Colonic mucosa (tissue), 4 donors: Measurements from ENCODE around the gene ZDHHC14. TPM values are rescaled to one million over a fixed set of nuclear protein-coding genes. Genes with fewer than 3 reads are reported as not detected.

Source experiments
- DNase-seq: peaks from one replicate; pipeline ENCODE4 v3.0.0-alpha.2; 2020
- H3K27ac ChIP-seq: fragments of 200-600 bp; one replicate; pipeline ENCODE4 v1.8.0; 2021
- H3K27me3 ChIP-seq: fragments of 200-600 bp; one replicate; pipeline ENCODE4 v1.8.0; 2021
- H3K36me3 ChIP-seq: fragments of 200-600 bp; one replicate; pipeline ENCODE4 v1.8.0; 2021
- H3K4me1 ChIP-seq: fragments of 200-600 bp; one replicate; pipeline ENCODE4 v1.8.0; 2021; ENCODE audit warnings: mild to moderate bottlenecking
- H3K4me3 ChIP-seq: fragments of 200-600 bp; one replicate; pipeline ENCODE4 v1.8.0; 2021
- H3K9ac ChIP-seq, 2 donors: one replicate each; pipeline ENCODE4 v1.7.0; 2013; ENCODE audit warnings: control low read depth in 2 of 2, low read depth in 2 of 2, low read length in 2 of 2
- H3K9me3 ChIP-seq: fragments of 200-600 bp; one replicate; pipeline ENCODE4 v1.8.0; 2021
- intact Hi-C: fragments of 100-400 bp; cut with DNase I; formaldehyde crosslinking; loops from one replicate; pipeline ENCODE4 v1.14.1; 2022
- total RNA-seq, 2 donors: library from RNA; stranded (reverse); fragmentation: NEBNext Ultra II Directional in 1 of 2; extraction: Animal tissue kit (Norgen Biotek cat#: 25700) in 1 of 2; gene quantifications; one replicate each; pipeline ENCODE4 v1.2.1, GENCODE V29; 2021
- TF ChIP-seq, protein P1 (sequence below): fragments of 200-600 bp; IDR thresholded peaks from one replicate; pipeline ENCODE4 v1.8.0; 2022; ENCODE audit warnings: antibody characterized with exemption, mild to moderate bottlenecking
- donor health status: healthy.
- donor health status: DM: no; HTN: no; CAD: no.
- donor health status: DM: no; HTN: no; CAD: no.

Gene ZDHHC14
- total RNA-seq, 2 donors from 2014 or later, result 8.4 to 11.4 TPM

- DNase-seq, result no peak
- Histone ChIP-seq H3K27ac (no peak overlapping the region), H3K4me3 (no peak overlapping the region), H3K9me3 (no peaks in the 10 kb centered on the region), H3K27me3 (no peaks in the 10 kb centered on the region), H3K9ac (no peak overlapping the region), H3K36me3 (no peaks in the 10 kb centered on the region), H3K4me1 (no peaks in the 10 kb centered on the region)
- TF ChIP-seq, protein P1, sequence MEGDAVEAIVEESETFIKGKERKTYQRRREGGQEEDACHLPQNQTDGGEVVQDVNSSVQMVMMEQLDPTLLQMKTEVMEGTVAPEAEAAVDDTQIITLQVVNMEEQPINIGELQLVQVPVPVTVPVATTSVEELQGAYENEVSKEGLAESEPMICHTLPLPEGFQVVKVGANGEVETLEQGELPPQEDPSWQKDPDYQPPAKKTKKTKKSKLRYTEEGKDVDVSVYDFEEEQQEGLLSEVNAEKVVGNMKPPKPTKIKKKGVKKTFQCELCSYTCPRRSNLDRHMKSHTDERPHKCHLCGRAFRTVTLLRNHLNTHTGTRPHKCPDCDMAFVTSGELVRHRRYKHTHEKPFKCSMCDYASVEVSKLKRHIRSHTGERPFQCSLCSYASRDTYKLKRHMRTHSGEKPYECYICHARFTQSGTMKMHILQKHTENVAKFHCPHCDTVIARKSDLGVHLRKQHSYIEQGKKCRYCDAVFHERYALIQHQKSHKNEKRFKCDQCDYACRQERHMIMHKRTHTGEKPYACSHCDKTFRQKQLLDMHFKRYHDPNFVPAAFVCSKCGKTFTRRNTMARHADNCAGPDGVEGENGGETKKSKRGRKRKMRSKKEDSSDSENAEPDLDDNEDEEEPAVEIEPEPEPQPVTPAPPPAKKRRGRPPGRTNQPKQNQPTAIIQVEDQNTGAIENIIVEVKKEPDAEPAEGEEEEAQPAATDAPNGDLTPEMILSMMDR, result no peak
- intact Hi-C loops, result no loop called here
Observed at GRCh38 chr6:157659536-157660271, 278.7 kb downstream of the ZDHHC14 start.

- Histone ChIP-seq H3K27me3 (no peaks in the 10 kb centered on the region), H3K9ac (no peak overlapping the region), H3K4me3 (no peak overlapping the region), H3K27ac (no peak overlapping the region), H3K4me1 (no peaks in the 10 kb centered on the region), H3K9me3 (no peaks in the 10 kb centered on the region), H3K36me3 (no peaks in the 10 kb centered on the region)
- no peak for DNase-seq
- TF ChIP-seq, protein P1, result no peak
- intact Hi-C loops, result no loop called here
Observed at GRCh38 chr6:157660414-157660813, 279.4 kb downstream of the ZDHHC14 start.

DNA sequence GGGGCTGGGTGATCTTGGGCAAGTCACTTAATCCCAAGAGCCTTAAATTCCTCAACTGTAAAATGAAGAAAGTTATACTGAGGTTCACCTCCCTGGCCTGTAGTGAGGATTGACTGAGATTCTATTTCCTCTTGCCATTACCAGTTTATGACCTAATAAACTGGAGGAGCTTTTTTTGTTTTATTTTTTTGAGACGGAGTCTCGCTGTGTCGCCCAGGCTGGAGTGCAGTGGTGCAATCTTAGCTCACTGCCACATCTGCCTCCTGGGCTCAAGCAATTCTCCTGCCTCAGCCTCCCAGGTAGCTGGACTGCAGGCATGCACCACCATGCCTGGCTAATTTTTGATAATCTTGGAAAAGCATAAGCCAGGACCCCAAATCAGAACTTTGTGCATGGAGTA, 280.7 kb downstream of the ZDHHC14 start:
- no peak for DNase-seq
- Histone ChIP-seq H3K27me3 (no peaks in the 10 kb centered on the region), H3K36me3 (no peaks in the 10 kb centered on the region), H3K27ac (no peak overlapping the region), H3K9ac (no peak overlapping the region), H3K4me3 (no peak overlapping the region), H3K9me3 (no peaks in the 10 kb centered on the region), H3K4me1 (no peaks in the 10 kb centered on the region)
- TF ChIP-seq, protein P1, result no peak
- intact Hi-C loops, result no loop called here

GRCh38 chr6:157663261-157663660, 282.3 kb downstream of the ZDHHC14 start:
- Histone ChIP-seq H3K36me3 (no peaks in the 10 kb centered on the region), H3K4me3 (no peak overlapping the region), H3K4me1 (no peaks in the 10 kb centered on the region), H3K27me3 (no peaks in the 10 kb centered on the region), H3K9me3 (no peaks in the 10 kb centered on the region), H3K9ac (no peak overlapping the region), H3K27ac (no peak overlapping the region)
- no peak for DNase-seq
- TF ChIP-seq, protein P1, result no peak
- intact Hi-C loops, result no loop called here

GRCh38 chr6:157665180-157665579, 284.2 kb downstream of the ZDHHC14 start:
- Histone ChIP-seq H3K4me3 (no peak overlapping the region), H3K36me3 (no peaks in the 10 kb centered on the region), H3K27ac (no peak overlapping the region), H3K9me3 (no peaks in the 10 kb centered on the region), H3K9ac (no peak overlapping the region), H3K4me1 (peaks cover 6% of the 10 kb centered on the region), H3K27me3 (no peaks in the 10 kb centered on the region)
- TF ChIP-seq, protein P1, result no peak
- intact Hi-C loops, result loop anchor here (5.0 kb wide), 1 partner anchor 348 kb away; no protein-coding TSS in a partner anchor
- DNase-seq, result no peak
